HG02571 (cell line): ENCODE data around the gene TUBA3E.
"Not testable (repeated sequence)": the region's sequence is repeated elsewhere in the genome, so short reads cannot be mapped to it uniquely, and the experiment has no call there.

ENCODE experiments used
- ATAC-seq: cut with Tn5 transposase; IDR thresholded peaks from one replicate; pipeline ENCODE4 v1.9.1; 2021; ENCODE audit warnings: mild to moderate bottlenecking, moderate library complexity; ENCODE audit not compliant: unreplicated experiment

The TUBA3E gene

DNA sequence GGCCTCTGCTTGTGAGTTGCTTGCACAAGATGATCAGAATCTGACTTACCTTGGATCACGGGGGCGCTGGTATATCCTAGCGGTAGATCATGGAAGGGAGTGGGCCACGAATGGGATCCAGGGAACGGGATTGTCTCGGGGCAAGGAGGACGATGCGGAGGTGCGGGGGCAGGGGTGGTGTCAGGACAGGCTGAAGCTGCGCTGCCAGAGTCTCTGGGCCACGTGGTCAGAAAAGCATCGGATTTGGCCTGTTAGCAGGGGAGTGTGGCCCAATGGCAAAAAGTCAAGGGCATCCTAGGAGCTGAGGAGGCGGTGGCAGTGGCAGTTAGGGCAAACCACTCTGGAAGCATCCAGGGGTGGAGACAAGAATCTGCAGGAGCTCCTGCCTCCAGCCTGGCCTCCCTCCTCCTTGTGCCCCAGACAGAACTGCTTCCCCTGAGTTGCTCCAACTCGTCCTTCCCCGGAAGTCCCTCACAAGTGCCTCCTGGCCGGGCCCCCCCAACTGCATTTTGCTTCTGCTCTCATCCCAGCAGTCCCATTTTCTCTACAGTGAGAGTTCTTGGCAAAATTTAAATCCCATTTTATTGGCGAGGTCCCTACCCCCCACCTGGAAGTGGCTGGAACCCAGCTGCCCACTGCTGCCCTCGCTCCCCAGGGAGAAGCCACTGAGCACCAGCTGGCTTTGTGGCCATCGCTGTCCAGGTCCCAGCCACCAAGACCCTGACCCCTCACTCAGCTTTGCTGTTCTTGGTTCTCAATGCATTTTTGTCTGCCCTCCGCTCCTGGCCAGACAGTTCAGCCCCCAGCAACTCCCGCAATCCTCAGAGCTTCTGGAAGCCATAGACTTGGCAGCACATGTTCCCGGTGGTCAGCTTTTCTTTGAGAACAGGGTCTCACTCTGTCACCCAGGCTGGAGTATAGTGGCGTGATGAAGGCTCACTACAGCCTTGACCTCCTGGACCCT lies 47.8 kb downstream of the TUBA3E start:
- ATAC-seq: no peak

DNA sequence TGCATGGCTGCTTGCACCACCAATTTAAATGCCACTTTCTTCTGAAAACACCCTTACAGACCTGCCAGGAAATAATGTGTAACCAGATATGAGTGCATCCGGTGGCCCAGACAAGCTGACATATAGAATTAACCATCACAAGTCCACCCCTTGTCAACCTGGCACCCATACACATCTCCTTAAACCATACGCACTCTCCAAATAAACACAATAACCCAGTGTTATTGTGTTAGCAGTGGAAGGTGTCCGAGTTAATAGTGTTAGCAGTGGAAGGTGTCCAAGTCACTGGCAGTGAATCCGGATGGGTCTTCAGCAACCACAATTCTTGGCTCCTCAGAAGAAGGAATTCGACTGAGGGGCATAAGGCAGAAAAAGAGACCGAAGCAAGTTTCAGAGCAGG lies 49.7 kb downstream of the TUBA3E start:
- ATAC-seq: not testable (repeated sequence)

DNA sequence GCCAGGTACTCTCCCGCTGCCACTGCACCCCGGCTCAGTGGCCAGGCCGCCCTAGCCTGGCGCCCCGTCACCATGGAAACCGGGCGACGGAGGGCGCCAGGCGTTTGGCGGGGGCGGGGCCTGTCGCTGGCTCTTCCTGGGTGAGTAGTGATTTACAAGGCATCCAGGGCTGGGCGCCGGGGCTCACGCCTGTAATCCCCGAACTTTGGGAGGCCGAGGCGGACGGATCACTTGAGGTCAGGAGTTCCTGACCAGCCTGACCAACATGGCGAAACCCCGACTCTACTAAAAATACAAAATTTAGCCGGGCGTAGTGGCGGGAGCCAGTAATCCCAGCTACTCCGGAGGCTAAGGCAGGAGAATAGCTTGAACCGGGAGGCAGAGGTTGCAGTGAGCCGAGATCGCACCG lies 53.2 kb downstream of the TUBA3E start, which contains the start of gene CCDC74B:
Gene CCDC74B, minus strand, starts transcription at position 107 of the 409 bp plus-strand sequence. CDS start 116 bp downstream, outside the sequence.
- ATAC-seq: peak; percentile 94

DNA sequence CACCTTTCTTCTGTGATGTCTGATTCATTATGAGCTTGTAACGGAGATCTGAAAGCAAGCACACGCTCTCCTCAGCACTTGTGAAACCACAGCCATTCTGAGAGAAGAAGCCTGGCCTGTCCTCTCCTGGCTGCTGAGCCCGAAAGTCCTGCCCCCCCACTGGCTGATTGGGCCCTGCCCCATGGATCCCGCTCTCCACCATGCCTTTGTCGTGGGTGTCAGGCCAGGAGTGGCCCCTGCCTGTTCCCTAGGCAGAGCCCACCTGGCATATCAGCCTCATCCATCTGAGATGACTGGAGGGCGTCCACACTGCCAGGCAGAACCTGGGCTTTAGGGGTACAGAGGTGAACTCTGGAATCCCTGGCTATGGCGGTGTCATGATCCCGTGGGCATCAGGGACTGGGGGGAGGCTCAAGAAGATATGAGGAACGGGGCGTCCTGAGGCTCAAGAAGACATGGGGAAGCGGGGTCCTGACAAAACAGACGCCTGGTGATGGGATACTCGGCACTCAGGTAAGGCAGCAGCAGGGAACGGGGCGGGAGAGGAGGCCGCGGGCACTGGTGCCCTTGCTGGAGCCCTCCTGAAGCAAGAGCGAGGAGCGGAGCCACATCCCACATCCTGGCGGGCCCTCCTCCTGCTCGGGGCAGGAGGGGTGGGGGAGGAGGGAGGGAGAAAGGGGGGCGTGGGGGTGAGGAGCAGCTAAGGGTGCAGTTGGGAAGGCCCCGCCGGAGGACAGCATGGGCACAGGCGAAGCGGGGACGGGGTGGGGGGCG lies 54.8 kb downstream of the TUBA3E start:
- ATAC-seq: not testable (repeated sequence)

DNA sequence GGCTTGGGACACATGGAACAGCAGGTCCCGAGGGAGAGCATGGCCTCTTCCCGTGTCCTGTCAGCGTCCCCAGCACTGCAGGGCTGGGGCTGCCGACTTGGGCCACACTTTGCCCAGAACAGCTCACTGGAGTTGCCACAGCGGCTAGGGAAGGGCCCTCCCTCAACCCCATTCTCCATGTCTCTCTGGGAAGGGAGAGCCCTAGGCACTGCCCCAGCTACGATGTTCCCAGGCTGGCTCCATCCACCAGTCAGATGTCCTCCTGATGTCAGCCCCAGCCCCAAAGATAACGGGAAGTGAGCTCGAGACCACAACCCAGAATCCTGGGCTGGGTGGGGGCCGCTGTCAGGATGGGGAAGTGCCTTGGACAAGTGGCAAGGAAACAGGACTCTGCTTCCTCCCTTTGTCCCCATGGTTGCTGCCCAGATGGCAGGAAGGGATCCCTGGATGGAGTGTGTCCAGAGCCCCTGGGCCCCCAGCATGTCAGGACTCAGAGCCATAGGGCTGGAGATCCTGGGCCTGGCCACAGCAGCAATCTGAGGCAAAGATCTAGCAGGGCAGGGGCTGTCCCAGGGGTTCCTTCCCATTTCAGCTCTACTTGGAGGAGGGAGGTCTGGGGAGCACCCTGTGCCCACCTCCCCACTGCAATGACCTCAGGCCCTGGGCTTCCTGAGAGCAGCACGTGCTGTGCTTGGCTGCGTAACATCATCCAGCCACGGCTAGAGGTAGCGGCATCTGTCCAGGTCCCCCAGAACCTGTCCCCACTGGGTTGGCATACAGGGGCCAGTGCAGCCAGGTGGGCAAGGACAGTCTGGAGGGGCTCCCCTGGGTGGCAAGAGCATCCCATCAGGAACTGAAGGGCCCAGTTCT lies 55.6 kb downstream of the TUBA3E start:
- not testable (repeated sequence) for ATAC-seq
